Panc1 (cell line): ENCODE measurements around the gene PTGR1. TPM values are rescaled to one million over a fixed set of nuclear protein-coding genes. Genes with fewer than 3 reads are reported as not detected.

Source experiments
- ATAC-seq: fragments of 200-7000 bp; cut with Tn5 transposase; 2 replicates; pipeline ENCODE4 v1.9.1; 2020; ENCODE audit warnings: mild to moderate bottlenecking, moderate library complexity
- BruUV-seq: library from RNA; stranded (reverse); fragments of 400-500 nt; replicated peaks from 2 replicates; lab custom pipeline; 2021; lab: Mats Ljungman, UMichigan
- CTCF ChIA-PET: fragments of 300-600 bp; sonication (Branson Sonifier 250); formaldehyde crosslinking; loops from one replicate; lab custom pipeline; 2022; ENCODE audit warnings: antibody characterized with exemption; lab: Charles Lee
- POLR2A ChIA-PET: fragments of 300-600 bp; sonication (Branson Sonifier 250); formaldehyde crosslinking; loops from one replicate; lab custom pipeline; 2022; ENCODE audit warnings: antibody characterized with exemption; lab: Charles Lee
- DNase-seq: peaks from one replicate; pipeline ENCODE4 v3.0.0-alpha.2; 2010; ENCODE audit warnings: low read depth, low spot score
- H3K27ac ChIP-seq: 2 replicates; pipeline ENCODE4 v1.5.1; 2011; ENCODE audit warnings: mild to moderate bottlenecking, low read length, inconsistent platforms
- H3K27me3 ChIP-seq: fragments of 200-500 bp; sonication (Bioruptor generic); 2 replicates; pipeline ENCODE4 v1.6.0; 2014; ENCODE audit warnings: low read length, inconsistent platforms; ENCODE audit not compliant: control insufficient read depth, insufficient read depth
- H3K36me3 ChIP-seq: fragments of 200-500 bp; sonication (Bioruptor generic); 2 replicates; pipeline ENCODE4 v1.5.1; 2014; ENCODE audit warnings: inconsistent platforms, mild to moderate bottlenecking, low read length, moderate library complexity; ENCODE audit not compliant: control insufficient read depth, insufficient read depth
- H3K4me1 ChIP-seq: 2 replicates; pipeline ENCODE4 v1.5.1; 2011; ENCODE audit warnings: inconsistent platforms, mild to moderate bottlenecking, low read length, moderate library complexity; ENCODE audit not compliant: control insufficient read depth, insufficient read depth
- H3K4me3 ChIP-seq, 2 experiments: 2 replicates each; pipeline ENCODE4 v1.5.1; 2011 to 2012; ENCODE audit warnings: low read depth in 2 of 2, low read length in 2 of 2, mild to moderate bottlenecking in 2 of 2, inconsistent platforms in 1 of 2, moderate library complexity in 1 of 2
- H3K9me3 ChIP-seq: fragments of 200-500 bp; sonication (Bioruptor generic); 2 replicates; pipeline ENCODE4 v1.5.1; 2014; ENCODE audit warnings: low read depth, mild to moderate bottlenecking, inconsistent platforms, low read length, moderate library complexity; ENCODE audit not compliant: control insufficient read depth, insufficient read depth
- CTCF ChIP-seq: fragments of 450-650 bp; IDR thresholded peaks from 2 replicates; pipeline ENCODE4 v1.5.1; 2017; ENCODE audit warnings: mild to moderate bottlenecking
- POLR2AphosphoS5 ChIP-seq: IDR thresholded peaks from 2 replicates; pipeline ENCODE4 v1.6.1; 2012; ENCODE audit warnings: mild to moderate bottlenecking, low read depth, low read length, moderate library complexity
- REST ChIP-seq, 2 experiments: IDR thresholded peaks; 2 replicates each; pipeline ENCODE4 v1.6.1; 2011 to 2012; ENCODE audit warnings: low read depth in 2 of 2, control low read depth in 1 of 2, low read length in 1 of 2, mild to moderate bottlenecking in 1 of 2, moderate library complexity in 1 of 2; ENCODE audit not compliant: insufficient read depth in 1 of 2
- SIN3A ChIP-seq: IDR thresholded peaks from 2 replicates; pipeline ENCODE4 v1.6.1; 2012; ENCODE audit warnings: low read depth, mild to moderate bottlenecking, low read length, moderate library complexity, borderline replicate concordance; ENCODE audit not compliant: insufficient read depth
- TCF7L2 ChIP-seq: IDR thresholded peaks from 2 replicates; pipeline ENCODE4 v1.6.1; 2011; ENCODE audit warnings: mild to moderate bottlenecking, low read depth, low read length, inconsistent platforms
- in situ Hi-C: cut with HindIII; loops from 2 replicates; pipeline ENCODE4 v1.10.0; 2016; ENCODE audit warnings: low sequenced_read_pairs, low pct_unique_long_range_greater_than_20kb
- intact Hi-C: fragments of 100-400 bp; cut with micrococcal nuclease; formaldehyde crosslinking; loops from one replicate; pipeline ENCODE4 v1.10.0; 2022; ENCODE audit not compliant: unreplicated experiment
- total RNA-seq: library from RNA; stranded (reverse); gene quantifications from one replicate; pipeline ENCODE4 v1.2.1, GENCODE V29; 2021; ENCODE audit not compliant: unreplicated experiment

Gene PTGR1
- total RNA-seq, 1 experiment from 2014 or later: 46.0 TPM

- DNase-seq: no peak
- H3K27me3 ChIP-seq: no peaks in the 10 kb centered on the region
- in situ Hi-C loops (no loop called here), intact Hi-C loops (no loop called here)
- no peaks in the 10 kb centered on the region for H3K4me1 ChIP-seq
- TF ChIP-seq CTCF (no peak), REST (IDR thresholded peaks at IDR 0.05; ENCODE audit: insufficient read depth in 1 of 2, low read depth in 2 of 2, low read length in 1 of 2) (no peak), POLR2AphosphoS5 (no peak), SIN3A (no peak), TCF7L2 (no peak)
- BruUV-seq: no TSS peak
- no peak overlapping the region for H3K27ac ChIP-seq
- H3K36me3 ChIP-seq: no peaks in the 10 kb centered on the region
- H3K4me3 ChIP-seq: no peak overlapping the region
- no peaks in the 10 kb centered on the region for H3K9me3 ChIP-seq
- CTCF ChIA-PET: interaction anchor here (1.2 kb wide), 1 partner anchor 11 kb away, joined by 3 read pairs; no protein-coding TSS in a partner anchor
- ATAC-seq: no peak
- POLR2A ChIA-PET: interaction anchor here (0.5 to 1.2 kb wide), 2 partner anchors 14 to 109 kb away, joined by 3 to 10 read pairs; no protein-coding TSS in a partner anchor
These were observed 11.4 kb upstream of the PTGR1 start for GRCh38 chr9:111610845-111611244.

GRCh38 chr9:111610149-111610548, 10.7 kb upstream of the PTGR1 start:
- POLR2A ChIA-PET: interaction anchor here (0.5 to 1.2 kb wide), 2 partner anchors 14 to 109 kb away, joined by 3 to 10 read pairs; no protein-coding TSS in a partner anchor
- TF ChIP-seq TCF7L2 (no peak), SIN3A (no peak), REST (IDR thresholded peaks at IDR 0.05; ENCODE audit: insufficient read depth in 1 of 2, low read depth in 2 of 2, low read length in 1 of 2) (no peak)

More at GRCh38 chr9:111610149-111610548, 10.7 kb upstream of the PTGR1 start:
- no peaks in the 10 kb centered on the region for H3K27me3 ChIP-seq
- no peaks in the 10 kb centered on the region for H3K9me3 ChIP-seq
- in situ Hi-C loops: no loop called here
- ATAC-seq (no peak), DNase-seq (no peak)
- BruUV-seq: no TSS peak
- CTCF ChIA-PET: interaction anchor here (0.6 to 1.2 kb wide), 2 partner anchors 11 to 281 kb away, joined by 3 read pairs; no protein-coding TSS in a partner anchor
- intact Hi-C loops: no loop called here
- H3K4me1 ChIP-seq: no peaks in the 10 kb centered on the region
- no peaks in the 10 kb centered on the region for H3K36me3 ChIP-seq
- H3K27ac ChIP-seq: no peak overlapping the region
- no peak overlapping the region for H3K4me3 ChIP-seq
